GM21529 (cell line): ENCODE measurements around the gene GRK4.

Experiments used
- ATAC-seq: cut with Tn5 transposase; IDR thresholded peaks from one replicate; pipeline ENCODE4 v1.9.1; 2021; ENCODE audit not compliant: unreplicated experiment

The GRK4 gene

GRCh38 chr4:3067473-3068001 is 104.2 kb downstream of the GRK4 start:
- no peak for ATAC-seq

- ATAC-seq: no peak
These were observed 106.4 kb downstream of the GRK4 start for GRCh38 chr4:3069661-3070199.

GRCh38 chr4:3070709-3071500 is 107.5 kb downstream of the GRK4 start:
- ATAC-seq: no peak

GRCh38 chr4:3071811-3072210 is 108.4 kb downstream of the GRK4 start:
- no peak for ATAC-seq

GRCh38 chr4:3073158-3074077 is 110.0 kb downstream of the GRK4 start:
- ATAC-seq: peak; percentile 23

- ATAC-seq: peak; percentile 72
These were observed 110.9 kb downstream of the GRK4 start, which contains the start of the genes HTT and HTT-AS for GRCh38 chr4:3074078-3074845. TSS of gene HTT (plus strand) at chr4:3074681. CDS start at chr4:3074826, 145 bp downstream. TSS of gene HTT-AS (minus strand) at chr4:3074538.

- peak; percentile 19 for ATAC-seq
These were observed 111.7 kb downstream of the GRK4 start for GRCh38 chr4:3074846-3075651.

GRCh38 chr4:3075652-3075981 is 112.2 kb downstream of the GRK4 start:
- no peak for ATAC-seq

- ATAC-seq: peak; percentile 38
These were observed 114.4 kb downstream of the GRK4 start for GRCh38 chr4:3077796-3078195.

- peak; percentile 33 for ATAC-seq
These were observed 116.3 kb downstream of the GRK4 start for GRCh38 chr4:3079694-3080123.

GRCh38 chr4:3082925-3083515 is 119.6 kb downstream of the GRK4 start:
- ATAC-seq: no peak

- ATAC-seq: no peak
These were observed 120.4 kb downstream of the GRK4 start for GRCh38 chr4:3083732-3084131.

- no peak for ATAC-seq
These were observed 122.7 kb downstream of the GRK4 start for GRCh38 chr4:3085948-3086670.

GRCh38 chr4:3087115-3087797 is 123.9 kb downstream of the GRK4 start:
- ATAC-seq: no peak
